ENCODE measurements around the gene FHIT. TPM values are rescaled to one million over a fixed set of nuclear protein-coding genes. Genes with fewer than 3 reads are reported as not detected.
"Not testable (repeated sequence)": the region's sequence is repeated elsewhere in the genome, so short reads cannot be mapped to it uniquely, and the experiment has no call there.

Gene FHIT
- total RNA-seq, 1 donor from 2014 or later: 21.5 TPM

- DNase-seq; intact Hi-C loops (cut with DNase I); ATAC-seq (ENCODE audit: poor library complexity): not testable (repeated sequence)
Measured at GRCh38 chr3:60539394-60539793, 711.9 kb downstream of the FHIT start.

GRCh38 chr3:60536420-60536819 lies 714.8 kb downstream of the FHIT start:
- intact Hi-C loops (cut with DNase I): no loop called here
- ATAC-seq (ENCODE audit: poor library complexity) (no peak), DNase-seq (no peak)

GRCh38 chr3:60531759-60532158 lies 719.5 kb downstream of the FHIT start:
- intact Hi-C loops (cut with DNase I): no loop called here
- ATAC-seq (ENCODE audit: poor library complexity) (no peak), DNase-seq (no peak)

- DNase-seq (no peak), ATAC-seq (ENCODE audit: poor library complexity) (no peak)
- intact Hi-C loops (cut with DNase I): no loop called here
Measured at GRCh38 chr3:60528651-60529050, 722.6 kb downstream of the FHIT start.

- no peak for ATAC-seq (ENCODE audit: poor library complexity)
- intact Hi-C loops (cut with DNase I): no loop called here
- no peak for DNase-seq
Measured at GRCh38 chr3:60523536-60523935, 727.7 kb downstream of the FHIT start.

GRCh38 chr3:60517134-60517533 lies 734.1 kb downstream of the FHIT start:
- no peak for DNase-seq
- intact Hi-C loops (cut with DNase I): no loop called here
- ATAC-seq (ENCODE audit: poor library complexity): no peak

GRCh38 chr3:60514866-60515265 lies 736.4 kb downstream of the FHIT start:
- intact Hi-C loops (cut with DNase I): no loop called here
- DNase-seq: no peak
- peak; percentile 18 for ATAC-seq (ENCODE audit: poor library complexity)

- DNase-seq (no peak), ATAC-seq (ENCODE audit: poor library complexity) (no peak)
- intact Hi-C loops (cut with DNase I): no loop called here
Measured at GRCh38 chr3:60514085-60514649, 737.1 kb downstream of the FHIT start.

GRCh38 chr3:60513241-60513640 lies 738.0 kb downstream of the FHIT start:
- DNase-seq (no peak), ATAC-seq (ENCODE audit: poor library complexity) (no peak)
- intact Hi-C loops (cut with DNase I): no loop called here

- intact Hi-C loops (cut with DNase I): no loop called here
- no peak for ATAC-seq (ENCODE audit: poor library complexity)
Measured at GRCh38 chr3:60512506-60512905, 738.7 kb downstream of the FHIT start.

GRCh38 chr3:60509471-60509870 lies 741.8 kb downstream of the FHIT start:
- intact Hi-C loops (cut with DNase I): no loop called here
- ATAC-seq (ENCODE audit: poor library complexity) (no peak), DNase-seq (no peak)

More at GRCh38 chr3:60512506-60512905, 738.7 kb downstream of the FHIT start:
- no peak for DNase-seq

- intact Hi-C loops (cut with DNase I): no loop called here
- DNase-seq (no peak), ATAC-seq (ENCODE audit: poor library complexity) (no peak)
Measured at GRCh38 chr3:60504827-60505457, 746.3 kb downstream of the FHIT start.

GRCh38 chr3:60501314-60501713 lies 749.9 kb downstream of the FHIT start:
- no peak for DNase-seq
- ATAC-seq (ENCODE audit: poor library complexity): no peak
- intact Hi-C loops (cut with DNase I): no loop called here

- no peak for ATAC-seq (ENCODE audit: poor library complexity)
- intact Hi-C loops (cut with DNase I): no loop called here
- DNase-seq: no peak
Measured at GRCh38 chr3:60497902-60498301, 753.4 kb downstream of the FHIT start.

- intact Hi-C loops (cut with DNase I): no loop called here
- DNase-seq (no peak), ATAC-seq (ENCODE audit: poor library complexity) (no peak)
Measured at GRCh38 chr3:60490992-60491391, 760.3 kb downstream of the FHIT start.

- intact Hi-C loops (cut with DNase I): no loop called here
- no peak for DNase-seq
- ATAC-seq (ENCODE audit: poor library complexity): no peak
Measured at GRCh38 chr3:60475096-60475495, 776.2 kb downstream of the FHIT start.

- intact Hi-C loops (cut with DNase I): no loop called here
- ATAC-seq (ENCODE audit: poor library complexity): no peak
- no peak for DNase-seq
Measured at GRCh38 chr3:60469481-60469880, 781.8 kb downstream of the FHIT start.

GRCh38 chr3:60463685-60464084 lies 787.6 kb downstream of the FHIT start:
- ATAC-seq (ENCODE audit: poor library complexity) (no peak), DNase-seq (no peak)
- intact Hi-C loops (cut with DNase I): no loop called here

GRCh38 chr3:60461267-60461666 lies 790.0 kb downstream of the FHIT start:
- intact Hi-C loops (cut with DNase I): no loop called here
- no peak for DNase-seq
- ATAC-seq (ENCODE audit: poor library complexity): peak; percentile 46

GRCh38 chr3:60456180-60456579 lies 795.1 kb downstream of the FHIT start:
- intact Hi-C loops (cut with DNase I): no loop called here
- no peak for DNase-seq
- no peak for ATAC-seq (ENCODE audit: poor library complexity)

- intact Hi-C loops (cut with DNase I): no loop called here
- ATAC-seq (ENCODE audit: poor library complexity) (no peak), DNase-seq (no peak)
Measured at GRCh38 chr3:60453326-60453725, 797.9 kb downstream of the FHIT start.
